Stimulated activated CD8-positive, alpha-beta memory T cell treated with anti-CD3 and anti-CD28 coated beads, Interleukin-15, amount 100 ng/mL, for 1 hour (primary cell): Measurements from ENCODE around the gene UBE2D3.

Source experiments
- DNase-seq: peaks from one replicate; pipeline ENCODE4 v3.0.0-alpha.2; 2020; ENCODE audit warnings: low read depth

Gene UBE2D3

DNA sequence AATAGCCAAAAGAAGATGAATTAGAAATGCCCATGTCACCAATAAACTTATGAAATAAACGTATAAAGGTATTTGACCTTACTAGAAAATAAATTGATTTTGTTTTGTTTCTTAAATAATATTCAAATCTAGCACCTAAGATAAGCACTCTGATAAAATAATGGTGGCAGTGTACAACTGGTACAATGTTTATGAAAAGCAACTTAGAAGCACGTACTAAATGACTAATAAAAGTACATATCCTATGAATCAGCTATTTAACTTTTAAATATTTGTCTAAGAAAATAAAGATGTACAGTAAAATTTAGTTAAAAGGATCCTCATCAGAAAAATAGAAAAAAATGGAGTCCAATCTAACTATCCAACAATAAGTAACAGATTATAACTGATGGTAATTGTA, 73.3 kb downstream of the UBE2D3 start:
- no peak for DNase-seq

DNA sequence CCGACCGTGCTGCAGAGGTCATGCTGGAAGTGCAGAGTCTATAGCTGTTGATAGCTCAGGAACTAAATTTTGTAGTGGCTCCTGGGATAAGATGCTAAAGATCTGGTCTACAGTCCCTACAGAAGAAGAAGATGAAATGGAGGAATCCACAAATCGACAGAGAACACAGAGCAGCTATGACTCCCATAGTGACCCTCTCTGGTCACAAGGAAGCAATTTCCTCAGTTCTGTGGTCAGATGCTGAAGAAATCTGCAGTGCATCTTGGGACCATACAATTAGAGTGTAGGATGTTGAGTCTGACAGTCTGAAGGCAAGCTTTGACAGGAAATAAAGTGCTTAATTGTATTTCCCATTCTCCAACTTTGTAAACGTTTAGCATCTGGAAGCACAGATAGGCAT, 75.4 kb downstream of the UBE2D3 start:
- no peak for DNase-seq
